KMS-11 (cell line): ENCODE data around the gene ACAP3.

Source experiments
- H2AFZ ChIP-seq: fragments of 200-600 bp; sonication (generic); 2 replicates; pipeline ENCODE4 v1.6.1; 2016; ENCODE audit warnings: antibody characterized with exemption, mixed run types, low read depth
- H3K27ac ChIP-seq: fragments of 200-600 bp; sonication (generic); 2 replicates; pipeline ENCODE4 v1.6.1; 2016; ENCODE audit warnings: mild to moderate bottlenecking, mixed run types
- H3K27me3 ChIP-seq: fragments of 200-600 bp; sonication (generic); 2 replicates; pipeline ENCODE4 v1.6.1; 2017; ENCODE audit warnings: mild to moderate bottlenecking, low read depth, mixed run types, moderate library complexity; ENCODE audit not compliant: insufficient read depth
- H3K36me3 ChIP-seq: fragments of 200-600 bp; sonication (generic); 2 replicates; pipeline ENCODE4 v1.6.1; 2017; ENCODE audit warnings: mild to moderate bottlenecking, mixed run types; ENCODE audit not compliant: insufficient read depth
- H3K4me1 ChIP-seq: fragments of 200-600 bp; sonication (generic); 2 replicates; pipeline ENCODE4 v1.6.1; 2016; ENCODE audit warnings: mild to moderate bottlenecking, low read depth, mixed run types; ENCODE audit not compliant: poor library complexity, severe bottlenecking
- H3K4me2 ChIP-seq: fragments of 200-600 bp; sonication (generic); 2 replicates; pipeline ENCODE4 v1.7.0; 2016; ENCODE audit warnings: mild to moderate bottlenecking, mixed run types
- H3K4me3 ChIP-seq: fragments of 200-600 bp; sonication (generic); IDR thresholded peaks from 2 replicates; pipeline ENCODE4 v1.6.1; 2017; ENCODE audit warnings: low read depth, low read length, mixed read lengths; ENCODE audit not compliant: insufficient read depth
- H3K79me2 ChIP-seq: fragments of 200-600 bp; sonication (generic); 2 replicates; pipeline ENCODE4 v1.6.1; 2016; ENCODE audit warnings: low read depth, mixed run types; ENCODE audit not compliant: insufficient read depth
- H3K9ac ChIP-seq: fragments of 200-600 bp; sonication (generic); 2 replicates; pipeline ENCODE4 v1.6.1; 2016; ENCODE audit warnings: mild to moderate bottlenecking, mixed run types
- H4K20me1 ChIP-seq: fragments of 200-600 bp; sonication (generic); 2 replicates; pipeline ENCODE4 v1.6.1; 2016; ENCODE audit warnings: mild to moderate bottlenecking, mixed run types; ENCODE audit not compliant: insufficient read depth
- TF ChIP-seq, protein P1 (sequence below): fragments of 200-600 bp; sonication (generic); conservative IDR thresholded peaks from 2 replicates; pipeline ENCODE4 v1.6.1; 2017; ENCODE audit warnings: low read depth, mild to moderate bottlenecking, antibody characterized with exemption, low read length, moderate library complexity, mixed read lengths

Gene ACAP3

DNA sequence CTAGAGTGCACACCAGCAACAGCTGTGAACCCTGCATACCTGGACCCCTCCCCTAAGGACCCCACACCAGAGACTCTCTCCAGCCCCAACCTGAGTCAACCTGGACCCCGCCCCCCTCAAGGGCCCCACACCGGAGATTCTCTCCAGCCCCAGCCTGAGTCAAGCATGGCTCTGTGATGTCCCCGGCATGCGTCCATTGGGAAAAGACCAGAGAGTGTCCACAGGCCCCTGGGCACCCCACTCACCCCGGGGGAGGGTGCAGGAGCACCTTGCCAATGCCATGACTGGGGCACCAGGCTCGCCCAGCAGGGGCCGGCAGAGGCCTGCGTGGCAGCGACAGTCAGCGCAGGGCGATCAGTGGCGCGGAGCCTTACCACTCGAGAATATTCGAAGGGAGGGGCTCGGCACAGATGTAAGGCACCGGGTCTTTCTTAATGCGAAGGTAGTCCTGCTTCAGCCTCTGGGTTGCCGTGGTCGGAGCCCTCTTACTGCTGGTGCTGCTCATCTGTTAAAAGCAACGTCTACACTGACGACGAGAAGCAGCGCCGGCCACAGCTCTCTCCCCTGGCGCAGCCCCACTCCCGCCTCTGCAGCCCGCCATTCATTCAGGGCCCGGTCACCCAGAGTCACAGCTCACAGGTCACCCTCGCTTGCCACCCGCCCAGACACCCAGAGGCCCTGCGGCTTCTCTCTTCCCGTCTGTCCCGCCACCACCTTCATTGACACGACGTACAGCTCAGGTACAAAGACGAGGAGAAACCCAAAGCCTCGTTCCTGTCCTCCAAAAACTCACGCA lies 40.0 kb downstream of the ACAP3 start:
- peaks cover 14% of the 10 kb centered on the region for H3K4me1 ChIP-seq
- H2AFZ ChIP-seq, result no peak overlapping the region
- H3K27ac ChIP-seq, result no peak overlapping the region
- no peak overlapping the region for H3K4me2 ChIP-seq
- H4K20me1 ChIP-seq, result peaks cover 4% of the 10 kb centered on the region; the same call in 1 of the 2 replicates
- peaks cover 10% of the 10 kb centered on the region; the same call in 1 of the 2 replicates for H3K36me3 ChIP-seq
- TF ChIP-seq, protein P1, sequence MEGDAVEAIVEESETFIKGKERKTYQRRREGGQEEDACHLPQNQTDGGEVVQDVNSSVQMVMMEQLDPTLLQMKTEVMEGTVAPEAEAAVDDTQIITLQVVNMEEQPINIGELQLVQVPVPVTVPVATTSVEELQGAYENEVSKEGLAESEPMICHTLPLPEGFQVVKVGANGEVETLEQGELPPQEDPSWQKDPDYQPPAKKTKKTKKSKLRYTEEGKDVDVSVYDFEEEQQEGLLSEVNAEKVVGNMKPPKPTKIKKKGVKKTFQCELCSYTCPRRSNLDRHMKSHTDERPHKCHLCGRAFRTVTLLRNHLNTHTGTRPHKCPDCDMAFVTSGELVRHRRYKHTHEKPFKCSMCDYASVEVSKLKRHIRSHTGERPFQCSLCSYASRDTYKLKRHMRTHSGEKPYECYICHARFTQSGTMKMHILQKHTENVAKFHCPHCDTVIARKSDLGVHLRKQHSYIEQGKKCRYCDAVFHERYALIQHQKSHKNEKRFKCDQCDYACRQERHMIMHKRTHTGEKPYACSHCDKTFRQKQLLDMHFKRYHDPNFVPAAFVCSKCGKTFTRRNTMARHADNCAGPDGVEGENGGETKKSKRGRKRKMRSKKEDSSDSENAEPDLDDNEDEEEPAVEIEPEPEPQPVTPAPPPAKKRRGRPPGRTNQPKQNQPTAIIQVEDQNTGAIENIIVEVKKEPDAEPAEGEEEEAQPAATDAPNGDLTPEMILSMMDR, result no peak
- H3K4me3 ChIP-seq, result no peak overlapping the region
- H3K9ac ChIP-seq, result no peak overlapping the region
- no peaks in the 10 kb centered on the region; the same call in 1 of the 2 replicates for H3K27me3 ChIP-seq
- H3K79me2 ChIP-seq, result peaks cover 57% of the 10 kb centered on the region

DNA sequence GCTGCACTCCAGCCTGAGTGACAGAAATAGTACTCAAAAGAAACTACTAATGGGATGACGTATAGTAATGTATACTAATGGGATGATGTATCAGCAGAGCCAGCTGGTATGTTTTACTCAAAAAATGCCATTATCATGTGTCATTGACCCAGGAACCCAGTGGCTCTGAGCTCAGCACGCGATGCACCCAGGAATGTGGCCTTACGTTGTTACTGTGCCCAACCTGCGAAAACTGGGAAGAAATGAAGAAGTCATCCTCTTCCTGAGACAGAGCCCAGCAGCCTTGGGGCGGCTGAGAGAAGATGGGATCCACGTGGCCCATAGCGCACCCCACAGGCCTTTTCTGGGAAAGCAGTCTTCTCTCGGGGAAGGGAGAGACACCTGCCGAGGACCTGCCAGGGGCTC lies 42.9 kb downstream of the ACAP3 start:
- Histone ChIP-seq H4K20me1 (no peaks in the 10 kb centered on the region), H3K36me3 (peaks cover 11% of the 10 kb centered on the region; the same call in 1 of the 2 replicates), H3K4me2 (no peak overlapping the region), H3K27me3 (no peaks in the 10 kb centered on the region), H3K27ac (no peak overlapping the region), H3K4me1 (no peaks in the 10 kb centered on the region), H3K79me2 (peaks cover 29% of the 10 kb centered on the region; the same call in 1 of the 2 replicates), H2AFZ (no peak overlapping the region), H3K9ac (no peak overlapping the region), H3K4me3 (no peak overlapping the region)
- TF ChIP-seq, protein P1, result 0 out of 2 replicates have a peak, but pooled peaks have one; percentile 18

DNA sequence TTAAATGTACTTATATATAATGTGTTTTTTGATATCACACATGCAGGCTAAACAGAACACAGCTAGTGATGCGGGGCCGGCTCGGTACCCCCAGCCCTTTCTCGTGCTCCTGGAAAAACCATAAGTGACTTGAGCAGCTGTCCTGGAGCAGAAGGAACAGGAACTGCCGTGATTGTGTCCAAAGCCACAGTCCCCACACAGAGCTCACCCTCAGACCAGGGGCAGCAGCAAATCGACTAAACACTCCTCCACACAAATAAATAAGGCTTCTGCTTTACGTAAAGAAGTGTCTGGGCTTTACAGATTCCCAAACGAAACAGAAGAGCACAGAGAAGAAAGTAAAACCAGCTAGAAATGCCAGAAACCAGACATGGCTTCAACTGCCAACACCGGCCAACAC lies 43.7 kb downstream of the ACAP3 start:
- Histone ChIP-seq H4K20me1 (no peaks in the 10 kb centered on the region), H3K9ac (no peak overlapping the region), H3K4me3 (no peak overlapping the region), H3K27me3 (no peaks in the 10 kb centered on the region), H2AFZ (no peak overlapping the region), H3K36me3 (peaks cover 11% of the 10 kb centered on the region; the same call in 1 of the 2 replicates), H3K4me2 (no peak overlapping the region), H3K79me2 (peaks cover 21% of the 10 kb centered on the region; the same call in 1 of the 2 replicates), H3K4me1 (no peaks in the 10 kb centered on the region), H3K27ac (no peak overlapping the region)
- TF ChIP-seq, protein P1, result no peak

DNA sequence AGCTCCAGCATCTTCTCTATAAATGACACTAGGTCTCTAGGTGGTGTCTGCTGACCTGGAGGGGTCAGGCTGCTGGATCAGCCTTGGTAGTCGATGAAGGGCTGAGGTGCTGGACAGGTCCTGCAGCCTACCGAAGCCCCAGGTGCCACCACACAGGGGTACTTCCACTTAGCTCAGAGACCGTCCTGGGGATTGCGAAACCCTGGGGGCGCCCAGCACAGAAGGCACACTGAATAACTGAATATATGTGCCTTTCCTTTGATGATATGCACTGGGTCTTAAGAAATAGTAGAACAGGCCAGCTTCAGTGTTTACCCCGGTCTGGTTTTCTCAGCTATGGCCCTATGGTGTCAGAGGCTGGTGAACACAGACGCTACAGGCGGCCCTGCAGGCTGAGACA lies 45.0 kb downstream of the ACAP3 start:
- no peak overlapping the region for H3K4me3 ChIP-seq
- H3K4me1 ChIP-seq, result no peaks in the 10 kb centered on the region
- TF ChIP-seq, protein P1, result no peak
- no peaks in the 10 kb centered on the region for H4K20me1 ChIP-seq
- H2AFZ ChIP-seq, result no peak overlapping the region
- H3K4me2 ChIP-seq, result no peak overlapping the region
- H3K79me2 ChIP-seq, result peaks cover 10% of the 10 kb centered on the region; the same call in 1 of the 2 replicates
- H3K9ac ChIP-seq, result no peak overlapping the region
- H3K27ac ChIP-seq, result no peak overlapping the region
- no peaks in the 10 kb centered on the region for H3K27me3 ChIP-seq
- H3K36me3 ChIP-seq, result peaks cover 11% of the 10 kb centered on the region; the same call in 1 of the 2 replicates
